Tibial nerve (tissue), 4 donors: ENCODE data around the gene ZNF354B. TPM values are rescaled to one million over a fixed set of nuclear protein-coding genes. Genes with fewer than 3 reads are reported as not detected.

ENCODE experiments used
- DNase-seq, 2 donors: peaks; one replicate each; pipeline ENCODE4 v3.0.0-alpha.2; 2019; ENCODE audit warnings: low spot score in 2 of 2
- H3K27ac ChIP-seq, 4 donors: fragments of 200-600 bp; sonication (generic) in 3 of 4; one replicate each; pipeline ENCODE4 v1.5.1; 2017 to 2019; ENCODE audit warnings: mild to moderate bottlenecking in 1 of 4
- H3K27me3 ChIP-seq, 2 donors: fragments of 200-600 bp; sonication (generic) in 1 of 2; one replicate each; pipeline versions ENCODE4 v1.5.1 to v1.6.0; 2017 to 2019
- H3K36me3 ChIP-seq, 3 donors: fragments of 200-600 bp; sonication (generic); one replicate each; pipeline ENCODE4 v1.5.1; 2018 to 2019
- H3K4me1 ChIP-seq, 4 donors: fragments of 200-600 bp; sonication (generic) in 3 of 4; one replicate each; pipeline ENCODE4 v1.5.1; 2017 to 2019
- H3K4me3 ChIP-seq, 4 donors: fragments of 200-600 bp; sonication (generic) in 3 of 4; one replicate each; pipeline ENCODE4 v1.5.1; 2017 to 2019; ENCODE audit warnings: mild to moderate bottlenecking in 1 of 4, moderate library complexity in 1 of 4
- H3K9me3 ChIP-seq, 4 donors: fragments of 200-600 bp; sonication (generic) in 3 of 4; one replicate each; pipeline ENCODE4 v1.5.1; 2017 to 2019
- POLR2A ChIP-seq, 2 donors: fragments of 450-650 bp; IDR thresholded peaks; one replicate each; pipeline ENCODE4 v1.6.1; 2017; ENCODE audit warnings: antibody characterized with exemption in 2 of 2, mild to moderate bottlenecking in 2 of 2, moderate library complexity in 2 of 2
- WGBS, 2 donors: methylation state at CpG; one replicate each; pipeline ENCODE4 v1.1.5; 2018; 5-methylcytosine and 5-hydroxymethylcytosine counted together
- small RNA-seq: library from RNA; depleted of rRNA; stranded (forward); fragments of <200 nt; gene quantifications from one replicate; pipeline ENCODE3, GENCODE V24; 2016
- total RNA-seq, 4 donors: library from RNA; depleted of rRNA; stranded (reverse); fragments of >200 nt; gene quantifications; one replicate each; pipeline ENCODE4 v1.1.0, GENCODE V29; 2016

ZNF354B gene
- total RNA-seq, 4 donors from 2014 or later: 18.4 to 38.7 (median 27.9) TPM

DNA sequence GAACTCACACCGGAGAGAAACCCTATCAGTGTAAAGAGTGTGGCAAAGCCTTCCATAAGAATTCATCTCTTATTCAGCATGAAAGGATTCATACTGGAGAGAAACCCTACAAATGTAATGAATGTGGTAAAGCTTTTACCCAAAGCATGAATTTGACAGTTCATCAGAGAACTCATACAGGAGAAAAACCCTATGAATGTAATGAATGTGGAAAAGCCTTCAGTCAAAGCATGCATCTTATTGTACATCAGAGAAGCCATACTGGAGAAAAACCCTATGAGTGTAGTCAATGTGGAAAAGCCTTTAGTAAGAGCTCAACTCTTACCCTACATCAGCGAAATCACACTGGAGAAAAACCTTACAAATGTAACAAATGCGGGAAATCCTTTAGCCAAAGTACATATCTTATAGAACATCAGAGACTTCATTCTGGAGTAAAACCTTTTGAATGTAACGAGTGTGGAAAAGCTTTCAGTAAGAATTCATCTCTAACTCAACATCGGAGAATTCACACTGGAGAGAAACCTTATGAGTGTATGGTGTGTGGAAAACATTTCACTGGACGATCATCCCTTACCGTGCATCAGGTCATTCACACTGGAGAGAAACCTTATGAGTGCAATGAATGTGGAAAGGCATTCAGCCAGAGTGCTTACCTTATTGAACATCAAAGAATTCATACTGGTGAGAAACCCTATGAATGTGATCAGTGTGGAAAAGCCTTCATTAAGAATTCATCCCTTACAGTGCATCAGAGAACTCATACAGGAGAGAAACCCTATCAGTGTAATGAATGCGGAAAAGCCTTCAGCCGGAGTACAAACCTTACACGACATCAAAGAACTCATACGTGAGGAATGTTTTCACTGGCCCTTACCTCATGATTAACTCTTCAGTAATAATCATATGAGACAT, 72.3 kb downstream of the ZNF354B start:
- Histone ChIP-seq H3K4me3 (no peak overlapping the region), H3K4me1 (no peaks in the 10 kb centered on the region), H3K9me3 (peaks cover 13 to 100% (median 62%) of the 10 kb centered on the region in 4 donors), H3K27me3 (no peaks in the 10 kb centered on the region), H3K27ac (no peak overlapping the region), H3K36me3 (peaks cover 0 to 100% (median 0%) of the 10 kb centered on the region in 3 donors)
- 86 to 98% methylated on average over 11 of the region's 11 CpGs for WGBS, 2 donors
- no peak for TF ChIP-seq POLR2A (IDR thresholded peaks at IDR 0.05)
- no peak for DNase-seq

Small RNA genes lying within 50 kb of the gene (small RNA-seq; reads per million reads assigned to genes)
- gene AC126915.2 (not detected), gene AC126915.3 (not detected)

Other genes with a start within 250 kb of the ZNF354B start
- gene CLK4, start 232.9 kb upstream of the ZNF354B start, total RNA-seq: 10 to 100 TPM; 40.2 to 77.8 (median 46.6) TPM
- gene ZNF354A, start 129.3 kb upstream of the ZNF354B start, total RNA-seq: 10 to 100 TPM; 13.1 to 29.1 (median 23.4) TPM
- 1 to 10 TPM; 2.0 to 6.0 (median 2.6) TPM for gene ZFP2, start 36.0 kb downstream of the ZNF354B start, total RNA-seq
- gene ZNF454, start 81.2 kb downstream of the ZNF354B start, total RNA-seq: 1 to 10 TPM; 3.1 to 7.5 (median 4.9) TPM
- not detected for gene GRM6, start 135.4 kb downstream of the ZNF354B start, total RNA-seq
- 10 to 100 TPM in 1 of 4 donors, 1 to 10 TPM in 3; 1.8 to 11.2 (median 4.5) TPM for gene ZNF879, start 163.9 kb downstream of the ZNF354B start, total RNA-seq
- 1 to 10 TPM; 7.0 to 9.9 (median 9.2) TPM for gene ZNF354C, start 200.4 kb downstream of the ZNF354B start, total RNA-seq